ENCODE data around the gene IFNA17. TPM values are rescaled to one million over a fixed set of nuclear protein-coding genes. Genes with fewer than 3 reads are reported as not detected.
A peak's percentile ranks its signal among the peaks of the same experiment; 100 is the strongest.

The IFNA17 gene
- total RNA-seq, 4 donors from 2014 or later: not detected

GRCh38 chr9:21265421-21266189 is 37.6 kb upstream of the IFNA17 start:
- Histone ChIP-seq H3K27me3 (peaks cover 0 to 3% (median 0%) of the 10 kb centered on the region in 4 donors), H3K27ac (peak overlapping the region; percentile 19 to 85 (median 58)), H3K9me3 (no peaks in the 10 kb centered on the region), H3K4me1 (peaks cover 0 to 49% (median 14%) of the 10 kb centered on the region in 3 donors), H3K4me3 (no peak overlapping the region), H3K36me3 (no peaks in the 10 kb centered on the region)
- intact Hi-C loops (cut with DNase I): no loop called here
- no peak for DNase-seq
- TF ChIP-seq CTCF (IDR thresholded peaks at IDR 0.05) (no peak), POLR2A (IDR thresholded peaks at IDR 0.05) (no peak)
- WGBS, 2 donors: 0% methylated on average over 1 of the region's 1 CpG; no CpG with 5 or more reads in 1 of the 2 donors

- intact Hi-C loops (cut with DNase I): loop anchor here (10.0 kb wide), 1 partner anchor 539 kb away; no protein-coding TSS in a partner anchor
- TF ChIP-seq CTCF (IDR thresholded peaks at IDR 0.05) (no peak), POLR2A (IDR thresholded peaks at IDR 0.05) (no peak)
Measured at GRCh38 chr9:21255538-21256212, 27.7 kb upstream of the IFNA17 start.

GRCh38 chr9:21252721-21253547 is 24.9 kb upstream of the IFNA17 start:
- no peaks in the 10 kb centered on the region for H3K36me3 ChIP-seq
- peaks cover 0 to 10% (median 4%) of the 10 kb centered on the region in 3 donors for H3K4me1 ChIP-seq
- intact Hi-C loops (cut with DNase I): loop anchor here (10.0 kb wide), 1 partner anchor 542 kb away; no protein-coding TSS in a partner anchor
- 0 to 2% methylated on average over 3 of the region's 3 CpGs for WGBS, 2 donors
- DNase-seq: no peak
- no peaks in the 10 kb centered on the region for H3K9me3 ChIP-seq
- TF ChIP-seq CTCF (IDR thresholded peaks at IDR 0.05) (peak; percentile 25 to 70 (median 49)), POLR2A (IDR thresholded peaks at IDR 0.05) (no peak)
- peaks cover 0 to 19% (median 1%) of the 10 kb centered on the region in 4 donors for H3K27me3 ChIP-seq
- H3K4me3 ChIP-seq: no peak overlapping the region
- no peak overlapping the region for H3K27ac ChIP-seq

More at GRCh38 chr9:21255538-21256212, 27.7 kb upstream of the IFNA17 start:
- WGBS, 2 donors: 73 to 76% methylated on average over 5 of the region's 5 CpGs
- no peaks in the 10 kb centered on the region for H3K9me3 ChIP-seq
- no peaks in the 10 kb centered on the region for H3K36me3 ChIP-seq
- no peak overlapping the region for H3K4me3 ChIP-seq
- DNase-seq: no peak
- peaks cover 0 to 10% (median 4%) of the 10 kb centered on the region in 3 donors for H3K4me1 ChIP-seq
- H3K27me3 ChIP-seq: peaks cover 0 to 11% (median 0%) of the 10 kb centered on the region in 4 donors
- H3K27ac ChIP-seq: no peak overlapping the region

GRCh38 chr9:21251638-21252037 is 23.6 kb upstream of the IFNA17 start:
- Histone ChIP-seq H3K27ac (no peak overlapping the region), H3K36me3 (no peaks in the 10 kb centered on the region), H3K4me3 (no peak overlapping the region), H3K9me3 (no peaks in the 10 kb centered on the region), H3K4me1 (peaks cover 0 to 10% (median 4%) of the 10 kb centered on the region in 3 donors), H3K27me3 (peaks cover 0 to 16% (median 1%) of the 10 kb centered on the region in 4 donors)
- DNase-seq: no peak
- intact Hi-C loops (cut with DNase I): loop anchor here (10.0 kb wide), 1 partner anchor 543 kb away; no protein-coding TSS in a partner anchor
- 51 to 63% methylated on average over 3 to 4 of the region's 4 CpGs for WGBS, 2 donors
- TF ChIP-seq POLR2A (IDR thresholded peaks at IDR 0.05): no peak
- TF ChIP-seq CTCF (IDR thresholded peaks at IDR 0.05): no peak
